HEK293T (cell line): ENCODE results near the gene RUSC2.

Experiments used
- ARNT ChIP-seq: fragments of 450-650 bp; IDR thresholded peaks from 2 replicates; pipeline ENCODE4 v1.6.1; 2017; ENCODE audit warnings: mild to moderate bottlenecking
- BHLHE40 ChIP-seq: fragments of 450-650 bp; IDR thresholded peaks from 2 replicates; pipeline ENCODE4 v1.6.1; 2016; ENCODE audit warnings: mild to moderate bottlenecking, moderate library complexity, borderline replicate concordance
- FOXA1 ChIP-seq: fragments of 450-650 bp; IDR thresholded peaks from 2 replicates; pipeline ENCODE4 v1.6.1; 2016; ENCODE audit warnings: mild to moderate bottlenecking
- FOXM1 ChIP-seq: fragments of 450-650 bp; IDR thresholded peaks from 2 replicates; pipeline ENCODE4 v1.6.1; 2017; ENCODE audit warnings: mild to moderate bottlenecking, borderline replicate concordance
- HDGF ChIP-seq: fragments of 450-650 bp; IDR thresholded peaks from 2 replicates; pipeline ENCODE4 v1.6.1; 2017; ENCODE audit warnings: antibody characterized with exemption, borderline replicate concordance
- LEF1 ChIP-seq: fragments of 450-650 bp; IDR thresholded peaks from 2 replicates; pipeline ENCODE4 v1.6.1; 2017; ENCODE audit warnings: mild to moderate bottlenecking, borderline replicate concordance
- NFRKB ChIP-seq: fragments of 450-650 bp; IDR thresholded peaks from 2 replicates; pipeline ENCODE4 v1.6.1; 2016; ENCODE audit warnings: mild to moderate bottlenecking, moderate library complexity
- SUZ12 ChIP-seq: fragments of 450-650 bp; IDR thresholded peaks from 2 replicates; pipeline ENCODE4 v1.6.1; 2016; ENCODE audit warnings: mild to moderate bottlenecking
- ZNF384 ChIP-seq: fragments of 450-650 bp; IDR thresholded peaks from 2 replicates; pipeline ENCODE4 v1.6.1; 2016

DNA sequence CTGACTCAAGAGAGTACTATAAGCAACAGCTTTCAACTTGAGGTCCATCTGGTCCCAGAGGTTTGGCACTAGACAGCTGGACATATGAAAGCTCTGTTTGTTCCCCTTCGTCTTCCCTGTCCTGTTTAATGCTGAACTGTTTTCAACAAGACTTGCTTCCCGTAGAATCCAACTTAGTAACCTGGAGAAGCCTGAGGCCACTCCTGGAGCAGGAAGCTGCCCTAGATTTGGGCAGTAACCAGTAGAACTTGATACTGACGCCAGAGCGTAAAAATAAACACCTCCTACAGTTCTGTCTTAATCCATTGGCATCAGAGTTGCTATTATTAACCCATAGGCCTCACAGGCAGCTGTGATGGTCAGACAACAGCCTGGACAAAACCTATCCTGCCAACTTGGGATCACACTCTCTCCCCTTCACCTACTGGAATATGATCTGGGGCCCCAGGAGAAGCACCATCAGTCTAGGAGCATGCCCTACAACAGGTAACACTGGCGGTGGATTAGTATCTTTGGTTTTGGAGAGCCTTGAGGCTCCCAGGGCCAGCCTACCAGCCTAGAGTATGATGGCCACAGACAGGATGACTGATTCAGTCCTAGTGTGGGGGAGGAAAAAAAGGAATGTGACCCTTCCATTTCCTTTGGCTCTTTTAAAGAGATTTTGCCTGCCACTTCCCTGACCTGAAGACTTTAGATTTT lies 29.2 kb downstream of the RUSC2 start:
- TF ChIP-seq FOXM1 (no peak), ARNT (no peak), BHLHE40 (no peak), FOXA1 (no peak), ZNF384 (no peak), HDGF (no peak), NFRKB (no peak), LEF1 (no peak), SUZ12 (no peak)
